Ishikawa (cell line): ENCODE measurements around the gene FAM131C.

ENCODE experiments used
- CEBPB ChIP-seq: IDR thresholded peaks from 2 replicates; pipeline ENCODE4 v1.6.1; 2012
- CREB1 ChIP-seq: IDR thresholded peaks from 2 replicates; pipeline ENCODE4 v1.6.1; 2012; ENCODE audit warnings: low read depth
- EGR1 ChIP-seq: IDR thresholded peaks from 2 replicates; pipeline ENCODE4 v1.6.1; 2012
- EP300 ChIP-seq: IDR thresholded peaks from 2 replicates; pipeline ENCODE4 v1.6.1; 2012; ENCODE audit warnings: borderline replicate concordance
- FOXM1 ChIP-seq: IDR thresholded peaks from 2 replicates; pipeline ENCODE4 v1.6.1; 2012; ENCODE audit warnings: low read depth, borderline replicate concordance
- MAX ChIP-seq: IDR thresholded peaks from 2 replicates; pipeline ENCODE4 v1.6.1; 2012
- NFIC ChIP-seq: IDR thresholded peaks from 2 replicates; pipeline ENCODE4 v1.6.1; 2012
- RAD21 ChIP-seq: IDR thresholded peaks from 2 replicates; pipeline ENCODE4 v1.6.1; 2012; ENCODE audit warnings: low read depth
- REST ChIP-seq: IDR thresholded peaks from 2 replicates; pipeline ENCODE4 v1.6.1; 2012; ENCODE audit warnings: low read depth, mild to moderate bottlenecking
- TAF1 ChIP-seq: IDR thresholded peaks from 2 replicates; pipeline ENCODE4 v1.6.1; 2012; ENCODE audit warnings: low read depth, mild to moderate bottlenecking
- TCF12 ChIP-seq: IDR thresholded peaks from 2 replicates; pipeline ENCODE4 v1.6.1; 2012; ENCODE audit warnings: low read depth
- TEAD4 ChIP-seq: IDR thresholded peaks from 2 replicates; pipeline ENCODE4 v1.6.1; 2012
- USF1 ChIP-seq: IDR thresholded peaks from 2 replicates; pipeline ENCODE4 v1.6.1; 2012
- YY1 ChIP-seq: IDR thresholded peaks from 2 replicates; pipeline ENCODE4 v1.6.1; 2012; ENCODE audit warnings: low read depth
- ZBTB7A ChIP-seq: IDR thresholded peaks from 2 replicates; pipeline ENCODE4 v1.6.1; 2012; ENCODE audit warnings: low read depth

The FAM131C gene

GRCh38 chr1:16119504-16119903 is 46.1 kb upstream of the FAM131C start:
- TF ChIP-seq TEAD4 (no peak), REST (no peak), MAX (no peak), NFIC (no peak), ZBTB7A (no peak), EP300 (no peak), TCF12 (no peak), FOXM1 (no peak), YY1 (no peak), USF1 (no peak), TAF1 (no peak), EGR1 (no peak), RAD21 (no peak), CREB1 (no peak), CEBPB (no peak)

DNA sequence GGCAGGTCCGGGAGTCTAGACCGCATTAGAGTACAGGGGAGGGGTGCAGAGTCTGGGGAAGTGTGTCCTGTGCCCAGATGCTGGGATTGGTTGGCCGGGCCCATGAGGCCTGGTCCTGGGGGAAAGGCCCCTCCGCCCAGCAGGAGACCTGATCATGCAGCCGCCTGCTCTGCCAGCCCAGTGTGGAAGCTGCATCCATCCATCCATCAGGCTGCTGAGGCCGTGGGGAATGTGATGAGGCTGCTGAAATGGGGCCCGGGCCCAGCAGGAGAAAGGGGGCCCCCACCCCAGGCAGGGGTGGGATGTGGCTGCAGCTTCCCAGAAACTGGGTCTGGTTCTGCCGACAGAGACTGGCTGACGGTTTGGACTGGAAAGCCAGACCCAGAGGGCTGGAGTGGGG is 45.3 kb upstream of the FAM131C start:
- TF ChIP-seq MAX (no peak), CEBPB (no peak), TEAD4 (no peak), EGR1 (no peak), RAD21 (no peak), CREB1 (no peak), TAF1 (no peak), YY1 (no peak), REST (no peak), EP300 (no peak), USF1 (no peak), TCF12 (no peak), NFIC (no peak)

GRCh38 chr1:16117936-16118335 is 44.5 kb upstream of the FAM131C start:
- no peak for TF ChIP-seq REST
- TF ChIP-seq USF1, result no peak
- TF ChIP-seq EGR1, result no peak
- TF ChIP-seq CEBPB, result no peak
- TF ChIP-seq YY1, result no peak
- no peak for TF ChIP-seq TAF1
- no peak for TF ChIP-seq FOXM1
- no peak for TF ChIP-seq TCF12
- no peak for TF ChIP-seq CREB1
- TF ChIP-seq TEAD4, result no peak
- no peak for TF ChIP-seq NFIC
- no peak for TF ChIP-seq MAX
- TF ChIP-seq ZBTB7A, result no peak
- TF ChIP-seq EP300, result no peak
- no peak for TF ChIP-seq RAD21

GRCh38 chr1:16117369-16117768 is 43.9 kb upstream of the FAM131C start:
- TF ChIP-seq TCF12 (no peak), CREB1 (no peak)
